Cardiac muscle cell (in vitro differentiated cells and primary cell): Measurements from ENCODE around the gene MBP. TPM values are rescaled to one million over a fixed set of nuclear protein-coding genes. Genes with fewer than 3 reads are reported as not detected.

Source experiments
- DNase-seq, 2 donors: peaks; one replicate each; pipeline versions ENCODE4 v3.0.0 to v3.0.0-alpha.2; 2010 to 2017; ENCODE audit warnings: low read depth in 1 of 2, low spot score in 1 of 2
- H3K27ac ChIP-seq: fragments of 200-600 bp; sonication (generic); 2 replicates; pipeline ENCODE4 v1.5.1; 2016
- H3K27me3 ChIP-seq: fragments of 200-600 bp; sonication (generic); 2 replicates; pipeline ENCODE4 v1.6.0; 2016; ENCODE audit warnings: control low read depth
- H3K36me3 ChIP-seq: fragments of 200-600 bp; sonication (generic); 2 replicates; pipeline ENCODE4 v1.5.1; 2016; ENCODE audit warnings: control low read depth
- H3K4me1 ChIP-seq: fragments of 200-600 bp; sonication (generic); 2 replicates; pipeline ENCODE4 v1.8.1; 2017; ENCODE audit warnings: low read depth, mild to moderate bottlenecking, mixed run types
- H3K4me3 ChIP-seq: fragments of 200-600 bp; sonication (generic); 2 replicates; pipeline ENCODE4 v1.5.1; 2016; ENCODE audit warnings: mild to moderate bottlenecking
- H3K9me3 ChIP-seq: fragments of 200-600 bp; sonication (generic); 2 replicates; pipeline ENCODE4 v1.5.1; 2017; ENCODE audit warnings: low read depth, mild to moderate bottlenecking, control low read depth
- CTCF ChIP-seq: IDR thresholded peaks from 2 replicates; pipeline ENCODE4 v1.5.1; 2012; ENCODE audit warnings: low read depth, mild to moderate bottlenecking, low read length
- polyA plus RNA-seq: library from polyadenylated mRNA; unstranded; fragments of >200 nt; fragmentation: Nextera tagmentation; extraction: Ambion mirVana; gene quantifications from 2 replicates; pipeline ENCODE4 v1.2.1, GENCODE V29; 2016
- total RNA-seq: library from RNA; depleted of rRNA; stranded (reverse); fragments of >200 nt; gene quantifications from 2 replicates; pipeline ENCODE4 v1.2.3, GENCODE V29; 2016

MBP gene
- total and polyA plus RNA-seq, 2 experiments from 2014 or later, result 0.32 to 0.42 TPM

- H3K27me3 ChIP-seq, result peaks cover 19% of the 10 kb centered on the region
- no peak overlapping the region for H3K4me3 ChIP-seq
- TF ChIP-seq CTCF, result no peak
- no peaks in the 10 kb centered on the region for H3K36me3 ChIP-seq
- H3K4me1 ChIP-seq, result peaks cover 10% of the 10 kb centered on the region
- no peaks in the 10 kb centered on the region for H3K9me3 ChIP-seq
- H3K27ac ChIP-seq, result no peak overlapping the region
- no peak for DNase-seq
Observed at GRCh38 chr18:77098538-77099174, 33.9 kb downstream of the MBP start.

- Histone ChIP-seq H3K27me3 (peaks cover 19% of the 10 kb centered on the region), H3K27ac (no peak overlapping the region), H3K9me3 (no peaks in the 10 kb centered on the region), H3K36me3 (no peaks in the 10 kb centered on the region), H3K4me3 (no peak overlapping the region), H3K4me1 (peaks cover 10% of the 10 kb centered on the region)
- TF ChIP-seq CTCF, result no peak
- DNase-seq, result peak in 1 of 2 donors; percentile 30
Observed at GRCh38 chr18:77098029-77098428, 34.6 kb downstream of the MBP start.

GRCh38 chr18:77096936-77097886 lies 35.4 kb downstream of the MBP start:
- no peak for DNase-seq
- Histone ChIP-seq H3K4me3 (no peak overlapping the region), H3K36me3 (no peaks in the 10 kb centered on the region), H3K27me3 (peaks cover 19% of the 10 kb centered on the region), H3K27ac (no peak overlapping the region), H3K4me1 (peaks cover 4% of the 10 kb centered on the region), H3K9me3 (no peaks in the 10 kb centered on the region)
- TF ChIP-seq CTCF, result no peak

GRCh38 chr18:77095391-77096371 lies 36.9 kb downstream of the MBP start:
- Histone ChIP-seq H3K27ac (no peak overlapping the region), H3K4me1 (no peaks in the 10 kb centered on the region)

More at GRCh38 chr18:77095391-77096371, 36.9 kb downstream of the MBP start:
- Histone ChIP-seq H3K36me3 (no peaks in the 10 kb centered on the region), H3K9me3 (no peaks in the 10 kb centered on the region), H3K4me3 (no peak overlapping the region), H3K27me3 (peaks cover 15% of the 10 kb centered on the region)
- DNase-seq, result no peak
- no peak for TF ChIP-seq CTCF
